Testis (tissue), 3 donors: ENCODE results near the gene ABCB11. TPM values are rescaled to one million over a fixed set of nuclear protein-coding genes. Genes with fewer than 3 reads are reported as not detected.

Experiments used
- DNase-seq: peaks from one replicate; pipeline ENCODE4 v3.0.0-alpha.2; 2019
- H3K27ac ChIP-seq, 2 donors: fragments of 200-600 bp; sonication (generic); one replicate each; pipeline ENCODE4 v1.5.1; 2019
- H3K27me3 ChIP-seq: fragments of 200-600 bp; sonication (generic); one replicate; pipeline ENCODE4 v1.5.1; 2019
- H3K36me3 ChIP-seq: fragments of 200-600 bp; sonication (generic); one replicate; pipeline ENCODE4 v1.5.1; 2017; ENCODE audit warnings: low read depth; ENCODE audit errors: missing control alignments
- H3K4me1 ChIP-seq: fragments of 200-600 bp; sonication (generic); one replicate; pipeline ENCODE4 v1.5.1; 2019
- H3K4me3 ChIP-seq, 2 donors: fragments of 200-600 bp; sonication (generic); one replicate each; pipeline ENCODE4 v1.5.1; 2017 to 2019
- H3K9me3 ChIP-seq: fragments of 200-600 bp; sonication (generic); one replicate; pipeline ENCODE4 v1.5.1; 2017
- POLR2A ChIP-seq: fragments of 450-650 bp; IDR thresholded peaks from one replicate; pipeline ENCODE4 v1.6.1; 2017; ENCODE audit warnings: antibody characterized with exemption, mild to moderate bottlenecking, moderate library complexity
- WGBS, 2 donors: methylation state at CpG; one replicate each; pipeline ENCODE4 v1.1.5; 2018; 5-methylcytosine and 5-hydroxymethylcytosine counted together
- intact Hi-C: fragments of 100-400 bp; cut with DNase I; formaldehyde crosslinking; loops from one replicate; pipeline ENCODE4 v1.15.1; 2023; ENCODE audit warnings: low total_unique reads
- polyA plus RNA-seq: library from polyadenylated mRNA; stranded (reverse); fragments of 350-450 nt; fragmentation: Illumina TruSeq; extraction: RNeasy Lipid Tissue Mini Kit (QIAGEN cat#74804); gene quantifications from one replicate; pipeline ENCODE4 v1.2.3, GENCODE V29; 2014; ENCODE audit warnings: low read depth, low replicate concordance; ENCODE audit not compliant: insufficient read depth
- total RNA-seq, 2 donors: library from RNA; depleted of rRNA; stranded (reverse); fragments of >200 nt; gene quantifications; one replicate each; pipeline ENCODE4 v1.2.3, GENCODE V29; 2016
- TF ChIP-seq, protein P1 (sequence below), 3 experiments: fragments of 450-650 bp in 2 of 3; fragments of 200-600 bp in 1 of 3; sonication (generic) in 1 of 3; IDR thresholded peaks; one replicate each; pipeline ENCODE4 v1.5.1; 2016 to 2019; ENCODE audit warnings: antibody characterized with exemption in 3 of 3, mild to moderate bottlenecking in 2 of 3, moderate library complexity in 1 of 3

The ABCB11 gene
- total and polyA plus RNA-seq, 3 donors from 2014 or later, result 4.6 to 16.1 (median 7.2) TPM

DNA sequence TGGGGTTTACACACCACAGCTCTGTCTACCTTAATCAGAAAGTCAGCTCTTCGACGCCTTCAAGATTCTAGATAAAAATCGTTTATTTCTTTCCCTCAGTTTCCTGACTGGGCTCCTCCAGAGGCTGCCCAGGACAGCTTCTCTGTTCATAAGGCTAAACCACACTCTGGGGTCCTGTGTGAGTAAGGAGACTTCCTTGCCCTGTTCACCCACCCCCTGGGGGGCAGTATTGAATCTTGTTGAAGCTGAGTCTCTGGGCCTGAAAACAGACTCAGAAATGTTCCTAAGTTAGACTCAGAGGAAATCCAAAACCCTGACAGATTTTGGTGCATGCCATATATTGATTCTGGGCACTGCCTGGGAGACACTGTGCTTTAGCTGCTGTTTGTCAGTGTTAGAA, 87.1 kb downstream of the ABCB11 start:
- WGBS, 2 donors, result 84 to 92% methylated on average over 3 of the region's 3 CpGs
- no peak for DNase-seq

DNA sequence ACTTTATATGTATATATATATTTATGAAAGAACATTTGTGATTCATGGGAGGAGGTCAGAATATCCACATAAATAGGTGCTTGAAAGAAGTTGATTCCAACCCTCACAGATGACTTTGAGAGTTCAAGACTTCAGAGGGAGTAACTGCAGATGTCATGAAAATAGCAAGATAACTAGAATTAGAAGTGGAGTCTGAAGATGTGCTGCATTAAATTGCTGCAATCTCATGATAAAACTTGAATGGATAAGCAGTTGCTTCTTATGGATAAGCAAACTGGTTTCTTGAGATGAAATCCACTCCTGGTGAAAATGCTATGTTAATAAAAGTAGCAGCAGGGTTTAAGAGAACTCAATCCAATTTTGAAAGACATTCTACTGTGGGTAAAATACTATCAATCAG, 89.8 kb downstream of the ABCB11 start:
- Histone ChIP-seq H3K9me3 (no peaks in the 10 kb centered on the region), H3K36me3 (no peaks in the 10 kb centered on the region), H3K27me3 (no peaks in the 10 kb centered on the region), H3K4me1 (no peaks in the 10 kb centered on the region), H3K4me3 (no peak overlapping the region), H3K27ac (no peak overlapping the region)
- TF ChIP-seq, protein P1, sequence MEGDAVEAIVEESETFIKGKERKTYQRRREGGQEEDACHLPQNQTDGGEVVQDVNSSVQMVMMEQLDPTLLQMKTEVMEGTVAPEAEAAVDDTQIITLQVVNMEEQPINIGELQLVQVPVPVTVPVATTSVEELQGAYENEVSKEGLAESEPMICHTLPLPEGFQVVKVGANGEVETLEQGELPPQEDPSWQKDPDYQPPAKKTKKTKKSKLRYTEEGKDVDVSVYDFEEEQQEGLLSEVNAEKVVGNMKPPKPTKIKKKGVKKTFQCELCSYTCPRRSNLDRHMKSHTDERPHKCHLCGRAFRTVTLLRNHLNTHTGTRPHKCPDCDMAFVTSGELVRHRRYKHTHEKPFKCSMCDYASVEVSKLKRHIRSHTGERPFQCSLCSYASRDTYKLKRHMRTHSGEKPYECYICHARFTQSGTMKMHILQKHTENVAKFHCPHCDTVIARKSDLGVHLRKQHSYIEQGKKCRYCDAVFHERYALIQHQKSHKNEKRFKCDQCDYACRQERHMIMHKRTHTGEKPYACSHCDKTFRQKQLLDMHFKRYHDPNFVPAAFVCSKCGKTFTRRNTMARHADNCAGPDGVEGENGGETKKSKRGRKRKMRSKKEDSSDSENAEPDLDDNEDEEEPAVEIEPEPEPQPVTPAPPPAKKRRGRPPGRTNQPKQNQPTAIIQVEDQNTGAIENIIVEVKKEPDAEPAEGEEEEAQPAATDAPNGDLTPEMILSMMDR (IDR thresholded peaks at IDR 0.05), result no peak
- TF ChIP-seq POLR2A, result no peak
- DNase-seq, result no peak
- intact Hi-C loops, result no loop called here

More for the DNA sequence above, 87.1 kb downstream of the ABCB11 start:
- Histone ChIP-seq H3K27ac (no peak overlapping the region), H3K36me3 (no peaks in the 10 kb centered on the region), H3K4me1 (no peaks in the 10 kb centered on the region), H3K27me3 (no peaks in the 10 kb centered on the region), H3K9me3 (no peaks in the 10 kb centered on the region), H3K4me3 (no peak overlapping the region)
- TF ChIP-seq, protein P1 (IDR thresholded peaks at IDR 0.05), result no peak
- TF ChIP-seq POLR2A, result no peak
- intact Hi-C loops, result no loop called here

DNA sequence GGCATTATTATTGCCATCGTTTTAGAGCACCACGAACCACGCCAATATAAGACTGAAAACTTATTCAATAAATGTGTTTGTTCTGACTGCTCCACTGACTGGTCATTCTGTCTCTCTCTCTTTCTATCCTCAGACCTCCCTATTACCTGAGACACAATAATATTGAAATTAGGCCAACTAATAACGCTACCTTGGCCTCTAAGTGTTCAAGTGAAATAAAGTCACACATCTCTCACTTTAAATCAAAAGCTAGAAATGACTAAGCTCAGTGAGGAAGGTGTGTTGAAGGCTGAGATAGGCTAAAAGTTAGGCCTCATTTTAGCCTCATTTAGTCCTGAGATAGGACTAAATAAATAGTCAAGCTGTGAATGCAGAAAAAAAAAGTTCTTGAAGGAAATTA, 91.2 kb downstream of the ABCB11 start:
- no peaks in the 10 kb centered on the region for H3K9me3 ChIP-seq
- no peaks in the 10 kb centered on the region for H3K36me3 ChIP-seq
- DNase-seq, result no peak
- H3K4me1 ChIP-seq, result no peaks in the 10 kb centered on the region
- H3K4me3 ChIP-seq, result no peak overlapping the region
- TF ChIP-seq, protein P1 (IDR thresholded peaks at IDR 0.05), result no peak
- no peak for TF ChIP-seq POLR2A
- H3K27me3 ChIP-seq, result no peaks in the 10 kb centered on the region
- H3K27ac ChIP-seq, result no peak overlapping the region
- 92 to 97% methylated on average over 4 of the region's 4 CpGs for WGBS, 2 donors
- intact Hi-C loops, result no loop called here

DNA sequence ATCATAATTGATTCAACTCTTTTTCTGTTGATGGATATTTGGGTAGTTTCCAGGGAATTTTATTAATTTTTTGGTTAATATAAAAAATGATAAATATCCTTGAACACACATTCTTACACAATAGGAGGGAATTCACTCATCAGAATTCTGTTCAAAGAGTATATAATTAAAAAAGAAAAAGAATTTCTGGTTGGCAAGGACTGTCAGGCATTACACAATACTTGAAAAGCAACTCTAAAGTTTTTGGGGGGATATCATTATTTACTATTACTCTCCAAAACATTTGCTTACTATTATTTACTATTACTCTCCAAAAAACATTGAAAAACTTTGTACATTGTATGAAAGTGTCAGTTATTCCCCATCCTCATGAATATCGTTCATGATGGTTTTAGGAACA, 92.1 kb downstream of the ABCB11 start:
- 96 to 97% methylated on average over 1 of the region's 1 CpG for WGBS, 2 donors
- no peak for TF ChIP-seq POLR2A
- TF ChIP-seq, protein P1 (IDR thresholded peaks at IDR 0.05), result no peak
- H3K9me3 ChIP-seq, result no peaks in the 10 kb centered on the region
- H3K27ac ChIP-seq, result no peak overlapping the region
- H3K27me3 ChIP-seq, result no peaks in the 10 kb centered on the region
- no peak for DNase-seq
- no peak overlapping the region for H3K4me3 ChIP-seq
- no peaks in the 10 kb centered on the region for H3K4me1 ChIP-seq
- intact Hi-C loops, result no loop called here
- no peaks in the 10 kb centered on the region for H3K36me3 ChIP-seq

DNA sequence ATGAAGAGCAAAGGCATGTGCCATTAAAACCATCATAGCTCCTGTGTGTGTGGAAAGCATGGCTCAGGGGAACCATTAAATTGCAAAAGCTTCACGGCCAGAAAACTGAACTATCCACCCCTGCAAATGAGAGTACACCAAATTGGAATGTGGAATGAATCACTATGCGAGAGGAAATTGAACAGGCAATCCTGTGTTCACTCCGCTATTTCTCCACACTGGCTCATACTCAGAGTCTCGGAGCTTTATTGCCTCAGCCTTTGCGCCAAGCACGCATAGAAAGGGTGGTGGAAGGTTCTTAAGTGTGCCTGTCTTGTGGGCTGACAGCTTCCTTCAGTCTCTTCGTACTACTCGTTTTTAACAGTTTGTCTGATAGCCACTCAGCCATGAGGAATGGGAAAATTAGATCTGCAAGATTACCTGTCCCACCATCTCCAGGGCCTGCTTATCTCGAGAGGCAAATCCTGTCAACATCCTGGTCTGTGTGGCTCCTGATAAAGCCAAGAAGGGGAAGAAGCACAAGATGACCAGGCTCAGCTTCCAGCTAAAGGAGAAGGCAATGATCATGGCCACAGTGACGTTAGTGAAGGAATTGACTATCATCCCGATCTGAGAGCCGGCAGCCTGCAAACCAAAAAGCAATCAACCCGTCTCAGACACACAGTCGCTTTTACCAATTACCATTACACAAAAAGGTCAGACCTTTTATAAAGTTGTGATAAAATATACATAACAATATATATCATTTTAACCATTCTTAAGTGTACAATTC, 95.1 kb downstream of the ABCB11 start:
- Histone ChIP-seq H3K27ac (no peak overlapping the region), H3K9me3 (no peaks in the 10 kb centered on the region), H3K4me1 (no peaks in the 10 kb centered on the region), H3K4me3 (no peak overlapping the region), H3K36me3 (no peaks in the 10 kb centered on the region), H3K27me3 (no peaks in the 10 kb centered on the region)
- 85 to 89% methylated on average over 14 of the region's 14 CpGs for WGBS, 2 donors
- no peak for DNase-seq
- TF ChIP-seq, protein P1 (IDR thresholded peaks at IDR 0.05), result no peak
- no peak for TF ChIP-seq POLR2A
- intact Hi-C loops, result no loop called here
